Measurements from ENCODE around the gene RAB28.

DNA sequence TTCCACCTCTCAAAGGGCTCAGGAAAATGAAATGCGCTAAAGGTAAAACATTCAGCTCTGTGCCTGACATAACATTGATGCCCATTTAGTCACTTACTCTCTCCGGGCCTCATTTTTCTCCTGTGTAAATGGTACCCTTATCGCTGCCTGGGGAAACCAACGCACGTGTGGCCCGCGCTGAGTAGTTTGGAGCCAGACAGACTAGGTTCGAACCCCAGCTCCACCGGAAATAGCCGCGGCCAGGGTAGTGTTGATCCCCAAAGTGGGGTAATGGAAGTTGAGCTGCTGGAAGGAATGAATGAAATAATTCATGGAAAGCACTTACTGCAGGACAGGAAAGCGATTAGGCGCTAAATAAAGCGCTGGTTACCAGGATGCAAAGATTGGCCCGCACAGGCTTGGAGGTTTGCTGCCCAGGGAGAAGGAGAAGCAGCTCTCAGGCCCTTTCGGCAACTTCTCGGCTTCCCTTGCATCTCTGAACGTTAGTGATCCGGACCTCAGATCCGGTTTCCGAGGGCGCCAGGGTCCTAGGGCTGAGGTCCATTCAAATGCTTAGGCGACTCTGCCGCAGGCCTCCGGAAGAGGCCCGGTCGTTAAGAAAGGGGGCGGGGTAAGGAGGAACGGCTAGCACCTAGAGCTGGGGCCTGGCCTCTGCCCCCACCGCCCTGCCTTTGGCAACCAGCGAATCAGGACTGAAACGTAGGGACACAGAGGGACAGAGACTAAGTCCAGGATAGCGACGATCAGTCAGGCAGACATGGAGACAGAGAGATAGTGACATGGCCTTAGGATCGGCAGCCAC lies 46.9 kb upstream of the RAB28 start:
- TF ChIP-seq CREB1 (CRISPR knock-in tag; IDR thresholded peaks at IDR 0.05) (no peak), TP53 (CRISPR knock-in tag; IDR thresholded peaks at IDR 0.05) (no peak), CTCF (IDR thresholded peaks at IDR 0.05) (no peak), OVOL2 (CRISPR knock-in tag; IDR thresholded peaks at IDR 0.05; ENCODE audit: borderline replicate concordance) (no peak), SMAD3 (CRISPR knock-in tag; IDR thresholded peaks at IDR 0.05; ENCODE audit: borderline replicate concordance) (no peak), IRF2 (CRISPR knock-in tag; IDR thresholded peaks at IDR 0.05; ENCODE audit: borderline replicate concordance, low read depth) (no peak), USF1 (CRISPR knock-in tag; IDR thresholded peaks at IDR 0.05) (no peak), NFATC4 (CRISPR knock-in tag; IDR thresholded peaks at IDR 0.05) (no peak)
- TF ChIP-seq, protein P1, sequence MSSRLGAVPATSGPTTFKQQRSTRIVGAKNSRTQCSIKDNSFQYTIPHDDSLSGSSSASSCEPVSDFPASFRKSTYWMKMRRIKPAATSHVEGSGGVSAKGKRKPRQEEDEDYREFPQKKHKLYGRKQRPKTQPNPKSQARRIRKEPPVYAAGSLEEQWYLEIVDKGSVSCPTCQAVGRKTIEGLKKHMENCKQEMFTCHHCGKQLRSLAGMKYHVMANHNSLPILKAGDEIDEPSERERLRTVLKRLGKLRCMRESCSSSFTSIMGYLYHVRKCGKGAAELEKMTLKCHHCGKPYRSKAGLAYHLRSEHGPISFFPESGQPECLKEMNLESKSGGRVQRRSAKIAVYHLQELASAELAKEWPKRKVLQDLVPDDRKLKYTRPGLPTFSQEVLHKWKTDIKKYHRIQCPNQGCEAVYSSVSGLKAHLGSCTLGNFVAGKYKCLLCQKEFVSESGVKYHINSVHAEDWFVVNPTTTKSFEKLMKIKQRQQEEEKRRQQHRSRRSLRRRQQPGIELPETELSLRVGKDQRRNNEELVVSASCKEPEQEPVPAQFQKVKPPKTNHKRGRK (CRISPR knock-in tag; IDR thresholded peaks at IDR 0.05; ENCODE audit: borderline replicate concordance) = no peak
- TF ChIP-seq, protein P2, sequence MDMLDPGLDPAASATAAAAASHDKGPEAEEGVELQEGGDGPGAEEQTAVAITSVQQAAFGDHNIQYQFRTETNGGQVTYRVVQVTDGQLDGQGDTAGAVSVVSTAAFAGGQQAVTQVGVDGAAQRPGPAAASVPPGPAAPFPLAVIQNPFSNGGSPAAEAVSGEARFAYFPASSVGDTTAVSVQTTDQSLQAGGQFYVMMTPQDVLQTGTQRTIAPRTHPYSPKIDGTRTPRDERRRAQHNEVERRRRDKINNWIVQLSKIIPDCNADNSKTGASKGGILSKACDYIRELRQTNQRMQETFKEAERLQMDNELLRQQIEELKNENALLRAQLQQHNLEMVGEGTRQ (CRISPR knock-in tag; IDR thresholded peaks at IDR 0.05) = no peak
